ENCODE results near the gene JAZF1.

DNA sequence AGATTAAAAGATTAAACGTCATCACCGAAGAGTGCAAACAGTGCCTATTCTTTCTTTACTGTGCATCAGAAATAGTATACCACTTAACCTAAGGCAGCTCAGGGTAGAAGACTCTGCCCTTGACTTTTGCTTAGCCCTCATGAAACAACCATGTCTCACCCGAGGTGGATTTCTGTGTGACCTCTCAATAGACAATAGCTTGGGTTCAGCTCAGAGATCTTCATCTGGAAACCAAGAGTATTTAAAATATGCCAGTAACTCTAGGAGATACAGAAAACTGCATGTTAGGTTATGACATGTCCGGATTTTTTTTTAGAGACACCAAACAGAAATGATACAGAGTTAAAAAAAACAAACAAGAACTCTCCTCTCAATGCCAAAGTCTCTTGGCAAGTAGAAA, 75.8 kb downstream of the JAZF1 start:
- TF ChIP-seq SUZ12 (IDR thresholded peaks at IDR 0.05; ENCODE audit: extremely low read depth, insufficient read depth, insufficient read length) = no peak
- TF ChIP-seq YY1 (IDR thresholded peaks at IDR 0.05; ENCODE audit: insufficient read depth, insufficient read length) = no peak
- TF ChIP-seq ZNF274 (IDR thresholded peaks at IDR 0.05; ENCODE audit: low read depth, low read length) = no peak
